GM19463 (cell line): ENCODE results near the gene KCNMA1.

ENCODE experiments used
- ATAC-seq: cut with Tn5 transposase; IDR thresholded peaks from one replicate; pipeline ENCODE4 v1.9.1; 2021; ENCODE audit warnings: mild to moderate bottlenecking, moderate library complexity; ENCODE audit not compliant: unreplicated experiment

Gene KCNMA1

GRCh38 chr10:77315496-77316129, 322.0 kb downstream of the KCNMA1 start:
- no peak for ATAC-seq

- no peak for ATAC-seq
Observed at GRCh38 chr10:77313066-77313750, 324.4 kb downstream of the KCNMA1 start.

GRCh38 chr10:77311186-77311585, 326.4 kb downstream of the KCNMA1 start:
- no peak for ATAC-seq

GRCh38 chr10:77310288-77310840, 327.2 kb downstream of the KCNMA1 start:
- ATAC-seq, result no peak

- ATAC-seq, result no peak
Observed at GRCh38 chr10:77309509-77309908, 328.1 kb downstream of the KCNMA1 start.

- ATAC-seq, result no peak
Observed at GRCh38 chr10:77309092-77309491, 328.5 kb downstream of the KCNMA1 start.

GRCh38 chr10:77308084-77308732, 329.4 kb downstream of the KCNMA1 start:
- ATAC-seq, result no peak

- no peak for ATAC-seq
Observed at GRCh38 chr10:77306666-77307065, 330.9 kb downstream of the KCNMA1 start.

GRCh38 chr10:77305650-77306632, 331.7 kb downstream of the KCNMA1 start:
- ATAC-seq, result no peak

GRCh38 chr10:77304192-77304591, 333.4 kb downstream of the KCNMA1 start:
- no peak for ATAC-seq

GRCh38 chr10:77301305-77301730, 336.3 kb downstream of the KCNMA1 start:
- no peak for ATAC-seq

GRCh38 chr10:77300682-77301302, 336.8 kb downstream of the KCNMA1 start:
- no peak for ATAC-seq

- ATAC-seq, result no peak
Observed at GRCh38 chr10:77299320-77299719, 338.3 kb downstream of the KCNMA1 start.

- no peak for ATAC-seq
Observed at GRCh38 chr10:77297393-77297739, 340.2 kb downstream of the KCNMA1 start.

GRCh38 chr10:77296534-77297392, 340.8 kb downstream of the KCNMA1 start:
- no peak for ATAC-seq

- ATAC-seq, result no peak
Observed at GRCh38 chr10:77293773-77294172, 343.8 kb downstream of the KCNMA1 start.

- ATAC-seq, result no peak
Observed at GRCh38 chr10:77293347-77293746, 344.3 kb downstream of the KCNMA1 start.

GRCh38 chr10:77291596-77292505, 345.8 kb downstream of the KCNMA1 start:
- ATAC-seq, result no peak
